Activated effector memory CD4-positive, alpha-beta T cell treated with Interleukin-2 at 50 U/mL for 16 hours (primary cell): ENCODE results near the gene ERVH48-1.
"Not testable (repeated sequence)": the region's sequence is repeated elsewhere in the genome, so short reads cannot be mapped to it uniquely, and the experiment has no call there.

ENCODE experiments used
- DNase-seq: peaks from one replicate; pipeline ENCODE4 v3.0.0-alpha.2; 2020

ERVH48-1 gene

GRCh38 chr21:42938606-42938995 lies 13.2 kb upstream of the ERVH48-1 start:
- DNase-seq: not testable (repeated sequence)

- DNase-seq: no peak
Observed at GRCh38 chr21:42937960-42938605, 12.7 kb upstream of the ERVH48-1 start.

GRCh38 chr21:42937034-42937940 lies 11.9 kb upstream of the ERVH48-1 start:
- DNase-seq: not testable (repeated sequence)

- not testable (repeated sequence) for DNase-seq
Observed at GRCh38 chr21:42936360-42936759, 10.9 kb upstream of the ERVH48-1 start.

GRCh38 chr21:42933973-42934372 lies 8.5 kb upstream of the ERVH48-1 start:
- not testable (repeated sequence) for DNase-seq

- DNase-seq: not testable (repeated sequence)
Observed at GRCh38 chr21:42933137-42933970, 7.9 kb upstream of the ERVH48-1 start.

- DNase-seq: not testable (repeated sequence)
Observed at GRCh38 chr21:42932378-42933136, 7.1 kb upstream of the ERVH48-1 start.

GRCh38 chr21:42931560-42932235 lies 6.3 kb upstream of the ERVH48-1 start:
- no peak for DNase-seq

GRCh38 chr21:42929969-42930368 lies 4.5 kb upstream of the ERVH48-1 start:
- no peak for DNase-seq

GRCh38 chr21:42927474-42928200 lies 2.2 kb upstream of the ERVH48-1 start:
- not testable (repeated sequence) for DNase-seq

- DNase-seq: no peak
Observed at GRCh38 chr21:42924433-42924751, 1.0 kb downstream of the ERVH48-1 start.

- DNase-seq: peak; percentile 35
Observed at GRCh38 chr21:42923553-42924432, 1.6 kb downstream of the ERVH48-1 start.

- DNase-seq: no peak
Observed at GRCh38 chr21:42922918-42923317, 2.5 kb downstream of the ERVH48-1 start.

GRCh38 chr21:42921927-42922326 lies 3.5 kb downstream of the ERVH48-1 start:
- DNase-seq: no peak

GRCh38 chr21:42918291-42918690 lies 7.1 kb downstream of the ERVH48-1 start:
- DNase-seq: no peak

GRCh38 chr21:42913476-42913875 lies 12.0 kb downstream of the ERVH48-1 start:
- DNase-seq: no peak

- DNase-seq: not testable (repeated sequence)
Observed at GRCh38 chr21:42911920-42912319, 13.5 kb downstream of the ERVH48-1 start.

GRCh38 chr21:42908484-42908883 lies 16.9 kb downstream of the ERVH48-1 start:
- DNase-seq: not testable (repeated sequence)

- DNase-seq: no peak
Observed at GRCh38 chr21:42906233-42906632, 19.2 kb downstream of the ERVH48-1 start.

- DNase-seq: no peak
Observed at GRCh38 chr21:42905195-42905594, 20.2 kb downstream of the ERVH48-1 start.
